GM21528 (cell line): ENCODE results near the gene KRT17.
"Not testable (repeated sequence)": the region's sequence is repeated elsewhere in the genome, so short reads cannot be mapped to it uniquely, and the experiment has no call there.

ENCODE experiments used
- ATAC-seq: cut with Tn5 transposase; IDR thresholded peaks from one replicate; pipeline ENCODE4 v1.9.1; 2021; ENCODE audit warnings: mild to moderate bottlenecking, moderate library complexity; ENCODE audit not compliant: unreplicated experiment, low FRiP score

The KRT17 gene

GRCh38 chr17:41622340-41623183 lies 1.8 kb downstream of the KRT17 start:
- ATAC-seq = not testable (repeated sequence)

GRCh38 chr17:41621916-41622315 lies 2.5 kb downstream of the KRT17 start:
- ATAC-seq = no peak

GRCh38 chr17:41621435-41621817 lies 2.9 kb downstream of the KRT17 start:
- ATAC-seq = not testable (repeated sequence)

GRCh38 chr17:41620583-41621434 lies 3.6 kb downstream of the KRT17 start:
- no peak for ATAC-seq

- ATAC-seq = not testable (repeated sequence)
Measured at GRCh38 chr17:41619927-41620582, 4.3 kb downstream of the KRT17 start.

GRCh38 chr17:41619036-41619926 lies 5.1 kb downstream of the KRT17 start:
- ATAC-seq = no peak

- ATAC-seq = no peak
Measured at GRCh38 chr17:41618341-41619035, 5.9 kb downstream of the KRT17 start.

- no peak for ATAC-seq
Measured at GRCh38 chr17:41617698-41618097, 6.7 kb downstream of the KRT17 start.

GRCh38 chr17:41617136-41617535 lies 7.2 kb downstream of the KRT17 start:
- no peak for ATAC-seq

GRCh38 chr17:41616486-41616885 lies 7.9 kb downstream of the KRT17 start:
- ATAC-seq = not testable (repeated sequence)

GRCh38 chr17:41615454-41615853 lies 8.9 kb downstream of the KRT17 start:
- ATAC-seq = no peak

GRCh38 chr17:41614767-41615166 lies 9.6 kb downstream of the KRT17 start:
- ATAC-seq = not testable (repeated sequence)

- ATAC-seq = no peak
Measured at GRCh38 chr17:41614098-41614497, 10.3 kb downstream of the KRT17 start.

GRCh38 chr17:41613277-41614082 lies 10.9 kb downstream of the KRT17 start:
- no peak for ATAC-seq

- ATAC-seq = not testable (repeated sequence)
Measured at GRCh38 chr17:41612376-41613160, 11.8 kb downstream of the KRT17 start, which contains the start of gene KRT16. KRT16 (minus strand) TSS chr17:41612767; CDS start chr17:41612688, 79 bp downstream.

GRCh38 chr17:41610965-41611640 lies 13.3 kb downstream of the KRT17 start:
- no peak for ATAC-seq

- ATAC-seq = not testable (repeated sequence)
Measured at GRCh38 chr17:41610061-41610517, 14.3 kb downstream of the KRT17 start.
